ENCODE data around the gene THBS2. TPM values are rescaled to one million over a fixed set of nuclear protein-coding genes. Genes with fewer than 3 reads are reported as not detected.

Gene THBS2
- total and polyA plus RNA-seq, 2 of the 4 experiments (the other 2 are of a cell fraction): 97.3 to 113 TPM

GRCh38 chr6:169266746-169267591 lies 13.3 kb upstream of the THBS2 start:
- in situ Hi-C loops (cut with MboI; ENCODE audit: low sequenced_read_pairs) (no loop called here), dilution Hi-C loops (cut with HindIII; ENCODE audit: low sequenced_read_pairs, unreplicated experiment) (no loop called here), intact Hi-C loops (cut with micrococcal nuclease) (no loop called here)
- Histone ChIP-seq H3K27ac (ENCODE audit: insufficient read depth, low read length) (peak overlapping the region; percentile 18; the same call in 1 of the 2 replicates), H4K91ac (ENCODE audit: insufficient read depth, low read depth, low read length) (peak overlapping the region; percentile 63), H3K9me1 (ENCODE audit: insufficient read depth, low read length) (peaks cover 11% of the 10 kb centered on the region), H2BK20ac (ENCODE audit: low read depth, low read length) (peak overlapping the region; percentile 69), H4K5ac (ENCODE audit: low read depth, low read length) (no peak overlapping the region), H3K4me3 (ENCODE audit: insufficient read depth, low read depth, low read length) (no peak overlapping the region), H3K9ac (ENCODE audit: low read depth, low read length) (no peak overlapping the region), H4K8ac (ENCODE audit: low read depth in 2 of 2, low read length in 2 of 2) (peak overlapping the region in 1 of 2 experiments; percentile 22; a peak in 1 of 4 replicates), H3K36me3 (ENCODE audit: control insufficient read depth, insufficient read depth, low read length) (no peaks in the 10 kb centered on the region), H4K20me1 (ENCODE audit: insufficient read depth, low read length) (no peaks in the 10 kb centered on the region), H2AFZ (replicated peaks; ENCODE audit: low read length, poor library complexity) (peak overlapping the region; percentile 61), H3K9me3 (ENCODE audit: control insufficient read depth, insufficient read depth, low read length) (no peaks in the 10 kb centered on the region; the same call in 1 of the 2 replicates), H2BK15ac (ENCODE audit: low read depth, low read length) (no peak overlapping the region; the same call in 2 of the 3 replicates), H2BK120ac (ENCODE audit: low read depth, low read length) (peak overlapping the region; percentile 8), H3K4me2 (ENCODE audit: low read depth, low read length) (no peak overlapping the region), H3K56ac (ENCODE audit: extremely low read depth, insufficient read depth, low read length) (no peak overlapping the region), H3K27me3 (ENCODE audit: control insufficient read depth, insufficient read depth, low read length) (no peaks in the 10 kb centered on the region), H3K4me1 (ENCODE audit: control insufficient read depth, insufficient read depth, low read length) (peaks cover 20% of the 10 kb centered on the region), H3K4ac (ENCODE audit: low read depth, low read length) (peak overlapping the region; percentile 27; the same call in 1 of the 2 replicates), H2AK5ac (ENCODE audit: low read depth, low read length) (peak overlapping the region; percentile 47; the same call in 1 of the 2 replicates), H3K14ac (replicated peaks; ENCODE audit: low read depth, low read length) (peak overlapping the region; percentile 23; the same call in 1 of the 2 replicates), H3K18ac (ENCODE audit: low read depth, low read length) (peak overlapping the region; percentile 25; the same call in 1 of the 2 replicates), H2AK9ac (replicated peaks; ENCODE audit: low read depth, low read length, poor library complexity) (no peak overlapping the region), H3K79me1 (ENCODE audit: low read depth in 1 of 2, low read length in 2 of 2) (no peaks in the 10 kb centered on the region), H2BK5ac (ENCODE audit: low read depth, low read length, poor library complexity, severe bottlenecking) (peak overlapping the region; percentile 67), H3K23ac (ENCODE audit: low read depth, low read length) (no peak overlapping the region)
- DNase-seq (peak; percentile 46), ATAC-seq (ENCODE audit: low read depth) (peak; percentile 17)
- no peak for TF ChIP-seq MXI1 (IDR thresholded peaks at IDR 0.05; ENCODE audit: borderline replicate concordance, low read depth, low read length)
- peak; percentile 76 for TF ChIP-seq BHLHE40 (IDR thresholded peaks at IDR 0.05; ENCODE audit: low read depth, low read length)
- TF ChIP-seq FOS (IDR thresholded peaks at IDR 0.05; ENCODE audit: low read depth, low read length): no peak
- no TSS peak for BruUV-seq (replicated peaks)
- ChIA-PET POLR2A (ENCODE audit: unreplicated experiment) (no interaction called here), CTCF (no interaction called here)
- WGBS, 2 experiments (ENCODE audit: extremely low coverage in 2 of 2, insufficient read length in 1 of 2): 60% methylated on average over 2 of the region's 15 CpGs; no CpG with 5 or more reads in 1 of the 2 experiments
